CD4-positive, alpha-beta T cell treated with Interleukin-2 at 100 ng/mL for 4 hours (primary cell): ENCODE data around the gene TRAPPC5.

Experiments used
- DNase-seq: peaks from one replicate; pipeline ENCODE4 v3.0.0-alpha.2; 2020; ENCODE audit warnings: low spot score

TRAPPC5 gene

GRCh38 chr19:7645656-7646425, 34.8 kb upstream of the TRAPPC5 start:
- no peak for DNase-seq

- DNase-seq = no peak
These were observed 34.3 kb upstream of the TRAPPC5 start for GRCh38 chr19:7646426-7646700.

GRCh38 chr19:7647156-7647555, 33.5 kb upstream of the TRAPPC5 start:
- DNase-seq = no peak

- no peak for DNase-seq
These were observed 32.2 kb upstream of the TRAPPC5 start for GRCh38 chr19:7648265-7649014.

GRCh38 chr19:7650148-7650547, 30.5 kb upstream of the TRAPPC5 start:
- DNase-seq = no peak

GRCh38 chr19:7652061-7652641, 28.5 kb upstream of the TRAPPC5 start:
- peak; percentile 87 for DNase-seq

- DNase-seq = no peak
These were observed 26.2 kb upstream of the TRAPPC5 start for GRCh38 chr19:7654401-7654800.

GRCh38 chr19:7655581-7655980, 25.1 kb upstream of the TRAPPC5 start:
- no peak for DNase-seq

- peak; percentile 23 for DNase-seq
These were observed 23.4 kb upstream of the TRAPPC5 start for GRCh38 chr19:7657131-7657751.

GRCh38 chr19:7658219-7658686, 22.4 kb upstream of the TRAPPC5 start:
- DNase-seq = peak; percentile 58

GRCh38 chr19:7661744-7662538, 18.7 kb upstream of the TRAPPC5 start:
- no peak for DNase-seq

- no peak for DNase-seq
These were observed 18.0 kb upstream of the TRAPPC5 start for GRCh38 chr19:7662657-7663056.

- DNase-seq = no peak
These were observed 16.9 kb upstream of the TRAPPC5 start for GRCh38 chr19:7663706-7664105.

GRCh38 chr19:7665076-7665475, 15.6 kb upstream of the TRAPPC5 start:
- no peak for DNase-seq

GRCh38 chr19:7668842-7669241, 11.8 kb upstream of the TRAPPC5 start, which contains the start of gene RETN:
Gene RETN, plus strand, starts transcription at chr19:7669049. Its CDS starts 278 bp downstream, at chr19:7669327.
- no peak for DNase-seq

- no peak for DNase-seq
These were observed 11.0 kb upstream of the TRAPPC5 start for GRCh38 chr19:7669641-7670040.

- DNase-seq = no peak
These were observed 10.4 kb upstream of the TRAPPC5 start for GRCh38 chr19:7670150-7670783.

- DNase-seq = no peak
These were observed 9.8 kb upstream of the TRAPPC5 start for GRCh38 chr19:7670790-7671189.

- no peak for DNase-seq
These were observed 8.1 kb upstream of the TRAPPC5 start for GRCh38 chr19:7672522-7672921.

- DNase-seq = no peak
These were observed 6.3 kb upstream of the TRAPPC5 start for GRCh38 chr19:7674010-7675005.
